Ascending aorta (tissue), 2 donors: ENCODE measurements around the gene ENAH. TPM values are rescaled to one million over a fixed set of nuclear protein-coding genes. Genes with fewer than 3 reads are reported as not detected.
A peak's percentile ranks its signal among the peaks of the same experiment; 100 is the strongest.
"Not testable (repeated sequence)": the region's sequence is repeated elsewhere in the genome, so short reads cannot be mapped to it uniquely, and the experiment has no call there.

Source experiments
- DNase-seq, 2 donors: peaks; one replicate each; pipeline ENCODE4 v3.0.0-alpha.2; 2019; ENCODE audit warnings: low spot score in 2 of 2
- H3K27ac ChIP-seq, 2 donors: fragments of 200-600 bp; sonication (generic); one replicate each; pipeline ENCODE4 v1.5.1; 2016 to 2017; ENCODE audit warnings: mild to moderate bottlenecking in 1 of 2
- H3K27me3 ChIP-seq: fragments of 200-600 bp; sonication (generic); one replicate; pipeline ENCODE4 v1.5.1; 2017
- H3K36me3 ChIP-seq, 2 donors: fragments of 200-600 bp; sonication (generic); one replicate each; pipeline ENCODE4 v1.5.1; 2016
- H3K4me1 ChIP-seq, 2 donors: fragments of 200-600 bp; sonication (generic); one replicate each; pipeline ENCODE4 v1.5.1; 2016 to 2017; ENCODE audit warnings: mild to moderate bottlenecking in 1 of 2
- H3K4me3 ChIP-seq, 2 donors: fragments of 200-600 bp; sonication (generic); one replicate each; pipeline ENCODE4 v1.5.1; 2016 to 2017; ENCODE audit warnings: mild to moderate bottlenecking in 1 of 2
- H3K9me3 ChIP-seq, 2 donors: fragments of 200-600 bp; sonication (generic); one replicate each; pipeline ENCODE4 v1.5.1; 2016
- CTCF ChIP-seq, 3 experiments: fragments of 200-600 bp in 2 of 3; fragments of 450-650 bp in 1 of 3; sonication (generic) in 2 of 3; IDR thresholded peaks; one replicate each; pipeline ENCODE4 v1.5.1; 2016 to 2019; ENCODE audit warnings: antibody characterized with exemption in 3 of 3, mild to moderate bottlenecking in 1 of 3, moderate library complexity in 1 of 3
- intact Hi-C: fragments of 100-400 bp; cut with DNase I; formaldehyde crosslinking; loops from one replicate; pipeline ENCODE4 v1.15.1; 2023
- total RNA-seq: library from RNA; depleted of rRNA; stranded (reverse); fragments of >200 nt; gene quantifications from one replicate; pipeline ENCODE4 v1.1.0, GENCODE V29; 2016

Gene ENAH
- total RNA-seq, 1 donor from 2014 or later, result 103 TPM

DNA sequence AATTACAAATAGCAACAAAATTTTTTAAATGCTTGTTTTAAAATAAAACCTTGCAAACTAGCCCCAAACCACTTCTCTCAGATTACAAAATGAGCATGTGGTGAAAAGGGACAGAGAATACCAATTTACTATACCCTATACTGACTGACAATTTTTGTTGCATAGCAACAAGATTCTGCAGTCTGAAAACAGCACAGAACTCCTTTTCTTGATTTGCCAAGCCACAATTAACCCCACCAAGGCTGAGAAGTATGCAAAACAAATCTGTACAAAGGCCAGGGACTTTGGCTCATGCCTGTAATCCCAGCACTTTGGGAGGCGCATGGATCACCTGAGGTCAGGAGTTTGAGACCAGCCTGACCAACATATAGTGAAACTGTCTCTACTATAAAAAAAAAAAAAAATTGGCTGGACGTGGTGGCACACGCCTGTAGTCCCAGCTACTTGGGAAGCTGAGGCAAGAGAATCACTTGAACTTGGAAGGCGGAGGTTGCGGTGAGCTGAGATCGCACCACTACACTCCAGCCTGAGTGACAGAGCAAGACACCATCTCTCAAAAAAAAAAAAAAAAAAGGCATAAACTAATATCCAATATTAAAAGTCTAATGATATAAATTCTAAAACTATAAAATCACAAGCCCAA is 21.8 kb downstream of the ENAH start:
- Histone ChIP-seq H3K27me3 (no peaks in the 10 kb centered on the region), H3K4me3 (no peak overlapping the region), H3K4me1 (peaks cover 2 to 23% of the 10 kb centered on the region in 2 donors), H3K9me3 (no peaks in the 10 kb centered on the region), H3K36me3 (no peaks in the 10 kb centered on the region), H3K27ac (no peak overlapping the region)
- intact Hi-C loops, result no loop called here
- no peak for TF ChIP-seq CTCF (IDR thresholded peaks at IDR 0.05)
- DNase-seq, result no peak

DNA sequence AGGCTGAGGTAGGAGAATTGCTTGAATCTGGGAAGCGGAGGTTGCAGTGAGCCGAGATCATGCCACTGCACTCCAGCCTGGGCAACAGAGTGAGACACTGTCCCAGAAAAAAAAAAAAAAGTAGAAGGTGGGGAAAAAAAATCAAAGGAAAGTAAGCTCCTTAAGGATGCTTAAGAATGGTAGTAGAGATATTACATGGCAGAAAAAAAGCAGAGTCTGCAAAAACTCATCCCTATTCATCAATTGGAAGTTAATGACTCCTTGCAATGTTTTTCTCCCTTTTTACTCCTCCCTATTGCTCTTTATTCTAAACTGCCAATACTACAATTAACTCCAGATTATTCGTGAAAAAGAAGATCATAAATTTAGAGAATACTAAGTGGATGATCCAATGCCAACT is 23.4 kb downstream of the ENAH start:
- intact Hi-C loops, result no loop called here
- DNase-seq, result no peak
- no peak overlapping the region for H3K27ac ChIP-seq
- H3K27me3 ChIP-seq, result no peaks in the 10 kb centered on the region
- no peak for TF ChIP-seq CTCF (IDR thresholded peaks at IDR 0.05)
- peaks cover 2 to 30% of the 10 kb centered on the region in 2 donors for H3K4me1 ChIP-seq
- no peaks in the 10 kb centered on the region for H3K36me3 ChIP-seq
- H3K4me3 ChIP-seq, result no peak overlapping the region
- H3K9me3 ChIP-seq, result no peaks in the 10 kb centered on the region

GRCh38 chr1:225628794-225629193 is 24.1 kb downstream of the ENAH start:
- DNase-seq, H3K27me3 ChIP-seq, intact Hi-C loops, H3K4me3 ChIP-seq, H3K9me3 ChIP-seq, H3K27ac ChIP-seq, H3K36me3 ChIP-seq: not testable (repeated sequence)
- peaks cover 2 to 30% of the 10 kb centered on the region in 2 donors for H3K4me1 ChIP-seq

- H3K4me1 ChIP-seq, result peaks cover 2 to 30% of the 10 kb centered on the region in 2 donors
- intact Hi-C loops, result no loop called here
- H3K27ac ChIP-seq, result no peak overlapping the region
Observed at GRCh38 chr1:225627304-225627947, 25.5 kb downstream of the ENAH start.

GRCh38 chr1:225626698-225627097 is 26.2 kb downstream of the ENAH start:
- Histone ChIP-seq H3K27ac (no peak overlapping the region), H3K36me3 (peaks cover 0 to 3% of the 10 kb centered on the region in 2 donors), H3K27me3 (no peaks in the 10 kb centered on the region), H3K4me1 (peaks cover 2 to 30% of the 10 kb centered on the region in 2 donors), H3K9me3 (no peaks in the 10 kb centered on the region), H3K4me3 (no peak overlapping the region)
- TF ChIP-seq CTCF (IDR thresholded peaks at IDR 0.05), result no peak
- intact Hi-C loops, result no loop called here
- no peak for DNase-seq

More at GRCh38 chr1:225627304-225627947, 25.5 kb downstream of the ENAH start:
- no peak for DNase-seq
- TF ChIP-seq CTCF (IDR thresholded peaks at IDR 0.05), result no peak
- H3K36me3 ChIP-seq, result no peaks in the 10 kb centered on the region
- H3K9me3 ChIP-seq, result no peaks in the 10 kb centered on the region
- no peaks in the 10 kb centered on the region for H3K27me3 ChIP-seq
- peak overlapping the region in 1 of 2 donors; percentile 23 for H3K4me3 ChIP-seq

DNA sequence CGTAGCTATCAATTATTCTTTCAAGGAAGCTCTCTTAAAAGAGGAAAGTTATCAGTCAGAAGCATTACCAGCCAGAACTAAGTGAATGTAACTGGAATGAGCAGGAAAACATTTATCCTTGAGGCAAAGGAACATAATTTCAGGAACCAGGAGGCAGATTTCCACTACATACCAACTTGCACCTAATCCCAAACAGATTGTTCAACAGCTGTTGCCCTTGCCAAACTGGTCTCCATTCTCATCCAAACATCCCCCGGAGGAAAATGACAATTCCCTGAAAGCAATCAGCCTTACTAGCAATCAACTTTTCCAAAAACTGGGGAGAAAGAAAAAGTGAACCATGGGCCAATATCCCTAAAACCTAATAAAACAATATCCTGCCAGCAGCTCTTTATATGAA is 35.0 kb downstream of the ENAH start:
- no peaks in the 10 kb centered on the region for H3K27me3 ChIP-seq
- no peak overlapping the region for H3K4me3 ChIP-seq
- no peak for TF ChIP-seq CTCF (IDR thresholded peaks at IDR 0.05)
- no peak for DNase-seq
- no peaks in the 10 kb centered on the region for H3K9me3 ChIP-seq
- peaks cover 0 to 17% of the 10 kb centered on the region in 2 donors for H3K4me1 ChIP-seq
- H3K27ac ChIP-seq, result no peak overlapping the region
- intact Hi-C loops, result no loop called here
- H3K36me3 ChIP-seq, result peaks cover 0 to 3% of the 10 kb centered on the region in 2 donors
